Uterus (tissue), 2 donors: ENCODE measurements around the gene KRTAP5-3.

ENCODE experiments used
- CTCF ChIP-seq, 4 experiments: fragments of 200-600 bp in 2 of 4; fragments of 450-650 bp in 2 of 4; sonication (generic) in 2 of 4; IDR thresholded peaks; one replicate each; pipeline ENCODE4 v1.5.1; 2016 to 2019; ENCODE audit warnings: antibody characterized with exemption in 4 of 4, mild to moderate bottlenecking in 2 of 4, moderate library complexity in 1 of 4
- POLR2A ChIP-seq, 2 donors: fragments of 450-650 bp; IDR thresholded peaks; one replicate each; pipeline ENCODE4 v1.6.1; 2016; ENCODE audit warnings: antibody characterized with exemption in 2 of 2, mild to moderate bottlenecking in 1 of 2, moderate library complexity in 1 of 2

- no peak for TF ChIP-seq CTCF (IDR thresholded peaks at IDR 0.05)
- no peak for TF ChIP-seq POLR2A (IDR thresholded peaks at IDR 0.05)
Observed at GRCh38 chr11:1650918-1651262, 42.6 kb upstream of the KRTAP5-3 start.
